NCI-H510A (cell line): ENCODE results near the gene RAB3D.
A peak's percentile ranks its signal among the peaks of the same experiment; 100 is the strongest.
"Not testable (repeated sequence)": the region's sequence is repeated elsewhere in the genome, so short reads cannot be mapped to it uniquely, and the experiment has no call there.

Source experiments
- DNase-seq: peaks from one replicate; lab custom pipeline; 2025; lab: John Stamatoyannopoulos, UW

Gene RAB3D

DNA sequence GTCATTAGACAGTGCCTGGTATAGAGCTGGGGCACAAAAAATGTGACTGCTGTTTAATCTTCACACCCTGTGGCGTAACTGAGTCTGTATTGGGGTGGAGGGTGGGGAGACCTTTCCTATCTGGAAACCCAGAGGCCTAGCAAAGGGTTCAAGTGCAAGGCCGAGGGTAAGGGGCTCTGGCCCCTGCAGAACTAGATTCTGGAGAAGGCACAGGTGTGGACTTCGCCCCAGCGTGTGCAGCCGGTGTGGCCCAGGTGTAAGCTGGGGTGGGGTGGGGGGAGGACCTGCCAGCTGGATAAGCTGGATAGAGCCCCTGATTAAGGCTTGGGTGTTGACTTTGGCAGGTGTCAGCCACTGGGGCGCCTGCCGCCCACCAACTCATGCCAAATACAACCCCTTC is 1.3 kb downstream of the RAB3D start:
- DNase-seq, result no peak

DNA sequence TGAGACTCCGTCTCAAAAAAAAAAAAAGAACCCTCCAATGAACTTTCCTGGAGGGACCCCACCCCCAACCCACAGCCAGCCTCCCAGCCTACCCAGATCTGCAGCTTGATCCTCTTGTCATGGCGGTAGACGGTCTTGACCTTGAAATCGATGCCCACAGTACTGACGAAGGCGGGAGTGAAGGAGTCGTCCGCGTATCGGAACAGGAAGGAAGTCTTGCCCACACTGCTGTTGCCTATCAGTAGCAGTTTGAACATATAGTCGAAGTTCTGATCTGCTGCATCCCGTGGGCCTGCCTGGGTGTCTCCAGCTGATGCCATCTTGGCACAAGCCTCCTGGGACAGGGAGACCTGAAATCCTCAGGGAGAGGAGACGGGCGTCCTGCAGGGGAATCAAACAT is 2.4 kb downstream of the RAB3D start:
- DNase-seq, result no peak

DNA sequence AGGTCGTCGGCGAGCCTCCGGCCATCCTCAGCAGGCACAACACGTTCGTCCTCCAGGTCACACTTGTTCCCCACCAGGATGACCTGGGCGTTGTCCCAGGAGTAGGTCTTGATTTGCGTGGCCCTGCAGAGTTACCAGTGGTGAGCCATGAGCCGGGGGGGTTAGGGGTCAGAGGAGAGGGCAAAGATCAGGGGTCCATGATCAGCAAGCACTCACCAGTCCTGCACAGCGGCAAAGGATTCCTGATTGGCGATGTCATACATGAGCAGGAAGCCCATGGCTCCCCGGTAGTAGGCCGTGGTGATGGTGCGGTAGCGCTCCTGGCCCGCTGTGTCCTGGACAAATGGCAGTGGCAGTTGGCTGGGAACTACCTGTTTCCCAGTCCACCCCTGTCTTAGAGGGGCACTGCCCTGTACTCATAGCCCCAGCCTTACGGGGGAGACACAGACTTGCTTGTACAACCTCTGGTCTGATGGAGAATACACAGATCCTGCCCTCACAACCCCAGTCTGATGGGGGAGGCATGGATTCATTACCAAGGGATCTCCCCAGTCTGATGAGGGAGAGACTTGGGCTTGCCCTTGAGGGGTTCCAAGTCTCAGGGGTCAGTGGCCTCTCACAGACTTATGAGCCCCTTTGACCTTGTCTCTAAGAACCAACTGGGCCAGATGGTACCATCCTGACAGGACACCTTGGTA is 3.9 kb downstream of the RAB3D start:
- DNase-seq, result no peak

DNA sequence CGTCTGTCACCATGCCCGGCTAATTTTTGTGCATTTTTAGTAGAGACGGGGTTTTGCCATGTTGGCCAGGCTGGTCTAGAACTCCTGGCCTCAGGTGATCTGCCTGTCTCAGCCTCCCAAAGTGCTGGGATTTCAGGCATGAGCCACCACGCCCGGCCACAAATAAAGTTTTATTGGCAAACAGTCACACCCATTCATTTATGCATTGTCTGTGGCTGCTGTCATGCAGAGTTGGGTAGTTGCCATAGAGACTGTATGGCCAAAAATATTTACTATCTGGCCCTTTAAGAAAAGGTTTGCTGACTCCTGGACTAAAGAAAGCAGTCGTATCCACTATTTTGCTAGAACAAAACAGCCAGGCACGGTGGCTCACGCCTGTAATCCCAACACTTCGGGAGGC is 5.6 kb downstream of the RAB3D start:
- DNase-seq, result not testable (repeated sequence)

DNA sequence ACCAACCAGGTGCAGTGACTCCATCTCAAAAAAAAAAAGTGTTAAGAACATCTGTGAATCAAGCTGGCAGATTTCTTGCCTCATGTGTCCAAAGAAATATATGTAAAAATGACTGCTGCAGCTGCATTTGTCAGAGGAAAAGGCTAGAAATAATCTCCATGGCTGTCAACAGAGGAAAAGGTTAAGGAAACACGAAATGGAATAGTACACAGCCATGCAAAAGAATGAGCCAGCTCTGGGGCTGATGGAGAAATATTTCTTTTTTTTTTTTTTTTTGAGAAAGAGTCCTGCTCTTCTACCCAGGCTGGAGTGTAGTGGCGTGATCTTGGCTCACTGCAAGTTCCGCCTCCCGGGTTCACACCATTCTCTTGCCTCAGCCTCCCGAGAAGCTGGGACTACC is 6.6 kb downstream of the RAB3D start:
- DNase-seq, result no peak

DNA sequence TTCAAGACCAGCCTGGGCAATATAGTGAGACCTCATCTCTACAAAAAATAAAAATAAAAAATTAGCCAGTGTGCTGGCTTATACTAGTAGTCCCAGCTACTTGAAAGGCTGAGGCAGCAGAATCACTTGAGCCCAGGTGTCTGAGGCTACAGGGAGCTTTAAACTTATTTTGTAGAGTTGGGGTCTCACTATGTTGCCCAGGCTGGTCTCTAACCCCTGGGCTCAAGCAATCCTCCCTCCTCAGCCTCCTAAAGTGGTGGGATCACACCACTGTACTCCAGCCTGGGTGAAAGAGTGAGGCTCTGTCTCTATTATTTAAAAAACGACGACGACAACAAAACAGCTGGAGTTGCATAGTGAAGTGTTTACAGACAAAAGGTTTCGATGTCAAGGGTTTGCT is 8.0 kb downstream of the RAB3D start:
- no peak for DNase-seq

DNA sequence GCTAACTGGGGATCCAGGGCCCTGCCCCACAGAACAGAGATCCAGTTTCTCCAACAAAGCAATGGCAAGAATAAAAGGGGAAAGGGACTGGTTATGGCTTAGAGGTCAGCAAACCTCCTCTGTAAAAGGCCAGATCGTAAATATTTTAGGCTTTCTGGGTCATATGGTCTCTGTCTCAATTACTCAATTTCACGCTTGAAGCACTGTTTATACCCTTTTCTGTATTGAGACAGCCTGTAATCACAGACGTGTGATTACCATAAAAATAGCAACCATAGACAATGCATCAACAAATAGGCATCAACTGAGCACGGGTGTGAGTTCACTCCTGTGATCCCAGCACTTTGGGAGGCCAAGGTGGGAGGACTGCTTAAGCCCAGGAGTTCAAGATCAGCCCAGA is 9.3 kb downstream of the RAB3D start:
- no peak for DNase-seq

DNA sequence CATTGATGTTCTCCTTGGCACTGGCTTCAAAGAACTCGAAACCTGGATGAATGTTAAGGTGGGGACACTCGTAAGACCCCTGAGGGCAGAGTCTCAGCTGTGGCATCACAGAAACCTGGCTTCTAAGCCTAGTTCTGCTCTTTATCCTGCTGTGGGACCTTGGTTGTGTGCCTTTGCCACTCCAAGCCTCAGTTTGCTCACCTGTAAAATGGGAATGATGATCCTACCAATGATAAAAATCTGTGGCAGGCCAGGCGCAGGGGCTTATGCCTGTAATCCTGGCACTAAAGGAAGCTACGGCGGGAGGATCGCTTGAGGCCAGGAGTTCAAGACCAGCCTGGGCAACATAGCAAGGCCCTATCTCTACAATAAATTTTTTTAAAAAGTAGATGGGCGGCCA is 13.9 kb downstream of the RAB3D start:
- no peak for DNase-seq

DNA sequence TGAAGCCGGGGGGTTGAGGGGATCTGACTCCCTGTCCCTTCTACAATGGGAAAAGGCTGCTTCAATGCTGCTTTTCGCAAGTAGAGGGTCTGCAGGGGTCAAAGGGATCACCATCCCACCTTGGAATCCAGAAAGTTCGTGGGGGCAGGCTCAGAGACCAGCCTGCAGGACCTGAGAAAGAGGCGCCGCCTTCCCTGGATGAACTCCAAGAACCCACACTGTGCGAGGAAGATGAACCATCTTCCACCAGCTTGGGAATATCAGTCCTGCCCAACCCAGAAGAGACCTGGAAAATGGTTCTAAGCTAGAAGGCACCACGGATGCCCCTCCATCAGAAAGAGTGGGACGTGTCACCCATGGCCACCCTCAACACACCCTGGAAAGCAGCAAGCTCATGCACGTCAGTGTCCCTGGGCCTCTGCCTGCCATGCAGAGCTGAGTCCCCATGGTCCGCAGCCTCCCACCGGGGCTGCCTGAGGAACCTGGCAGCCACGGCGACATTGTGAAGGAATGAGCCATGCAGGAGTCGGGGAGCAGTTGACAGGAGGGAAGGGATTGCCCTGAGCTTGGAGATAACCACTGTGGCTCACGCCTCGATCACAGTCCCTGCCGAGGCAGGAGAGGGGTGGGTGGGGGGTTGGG is 14.6 kb downstream of the RAB3D start:
- DNase-seq, result no peak

DNA sequence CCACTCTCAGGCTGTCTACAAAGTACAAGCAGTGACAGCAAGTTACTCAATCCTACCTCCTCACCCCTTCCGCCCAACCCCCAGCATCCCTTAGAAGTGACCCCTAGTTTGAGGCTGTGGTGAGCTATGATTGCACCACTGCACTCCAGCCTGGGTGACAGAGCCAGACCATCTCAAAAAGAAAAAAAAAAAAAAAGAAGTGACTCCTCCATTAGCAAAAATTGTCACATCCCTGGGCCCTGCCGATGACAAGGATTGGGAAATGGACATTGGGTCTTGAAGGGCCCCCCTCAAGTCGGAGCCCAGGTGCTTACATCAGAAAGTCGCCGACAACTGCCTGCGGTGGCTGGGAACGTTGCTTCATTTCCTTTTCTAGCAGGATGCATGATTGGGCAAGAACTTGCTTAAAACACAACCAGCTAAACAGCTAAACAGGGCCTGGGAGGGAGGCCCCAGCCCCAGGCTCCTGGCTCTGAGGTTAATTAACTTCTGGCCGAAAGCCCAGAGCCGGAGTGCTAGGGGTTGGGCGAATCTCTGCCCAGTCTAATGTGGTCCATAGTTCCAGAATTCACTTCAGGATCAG is 15.3 kb downstream of the RAB3D start:
- DNase-seq, result peak; percentile 48

DNA sequence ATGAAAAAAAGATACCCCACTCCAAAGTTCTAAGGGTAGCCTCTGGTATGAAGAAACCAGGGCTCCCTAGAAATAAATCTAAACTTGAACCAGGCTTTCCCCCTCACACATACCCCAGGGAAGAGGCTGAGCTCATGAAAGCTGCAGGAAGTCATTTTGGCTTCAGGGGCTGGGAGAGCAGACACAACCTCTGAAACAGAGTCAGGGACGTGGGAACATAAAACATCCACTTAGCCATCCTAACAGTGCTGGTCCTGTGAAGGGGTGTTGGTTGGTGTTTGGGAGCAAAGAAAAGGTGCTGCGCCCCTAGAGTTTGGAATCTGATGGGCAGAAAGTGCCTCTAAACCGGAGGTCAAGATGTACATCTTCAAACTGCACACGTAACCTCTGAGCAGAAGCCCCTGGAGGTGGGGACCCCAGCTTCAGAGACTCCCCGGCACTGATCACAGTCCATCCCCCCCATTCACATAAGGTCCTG is 15.8 kb downstream of the RAB3D start:
- DNase-seq, result no peak

DNA sequence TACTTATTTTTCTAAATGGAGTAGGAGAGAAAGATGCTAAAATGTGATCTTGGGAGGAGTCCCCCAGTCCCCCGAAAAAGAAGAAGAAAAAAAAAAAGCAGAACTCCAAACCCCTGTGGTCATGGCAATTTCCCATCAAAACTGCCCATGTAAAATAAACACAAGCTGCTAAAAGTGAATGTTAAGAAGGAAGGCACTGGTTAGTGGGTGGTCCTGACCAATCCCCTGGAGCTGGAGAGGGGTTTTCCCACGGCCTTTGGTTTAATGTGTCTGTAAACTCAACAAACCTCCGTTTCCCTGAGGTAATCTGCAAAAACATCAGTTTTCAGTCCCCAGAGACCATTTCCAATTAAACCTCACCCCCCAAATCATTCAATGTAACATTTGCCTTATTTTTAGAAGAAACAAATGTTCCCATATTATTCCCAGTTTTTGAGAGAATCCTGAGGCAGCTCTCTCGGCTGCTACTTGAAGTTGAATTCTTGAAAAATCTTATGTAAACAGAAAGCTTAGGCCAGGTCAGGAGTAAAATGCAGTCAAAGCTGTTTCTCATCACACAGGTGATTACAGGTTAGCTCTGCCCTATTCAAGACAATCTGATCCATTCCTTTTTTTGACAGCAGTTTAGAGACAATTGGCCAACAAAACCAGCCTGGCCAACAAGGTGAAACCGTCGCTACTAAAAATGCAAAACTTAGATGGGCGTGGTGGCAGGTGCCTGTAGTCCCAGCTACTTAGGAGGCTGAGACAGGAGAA is 17.0 kb downstream of the RAB3D start:
- no peak for DNase-seq

DNA sequence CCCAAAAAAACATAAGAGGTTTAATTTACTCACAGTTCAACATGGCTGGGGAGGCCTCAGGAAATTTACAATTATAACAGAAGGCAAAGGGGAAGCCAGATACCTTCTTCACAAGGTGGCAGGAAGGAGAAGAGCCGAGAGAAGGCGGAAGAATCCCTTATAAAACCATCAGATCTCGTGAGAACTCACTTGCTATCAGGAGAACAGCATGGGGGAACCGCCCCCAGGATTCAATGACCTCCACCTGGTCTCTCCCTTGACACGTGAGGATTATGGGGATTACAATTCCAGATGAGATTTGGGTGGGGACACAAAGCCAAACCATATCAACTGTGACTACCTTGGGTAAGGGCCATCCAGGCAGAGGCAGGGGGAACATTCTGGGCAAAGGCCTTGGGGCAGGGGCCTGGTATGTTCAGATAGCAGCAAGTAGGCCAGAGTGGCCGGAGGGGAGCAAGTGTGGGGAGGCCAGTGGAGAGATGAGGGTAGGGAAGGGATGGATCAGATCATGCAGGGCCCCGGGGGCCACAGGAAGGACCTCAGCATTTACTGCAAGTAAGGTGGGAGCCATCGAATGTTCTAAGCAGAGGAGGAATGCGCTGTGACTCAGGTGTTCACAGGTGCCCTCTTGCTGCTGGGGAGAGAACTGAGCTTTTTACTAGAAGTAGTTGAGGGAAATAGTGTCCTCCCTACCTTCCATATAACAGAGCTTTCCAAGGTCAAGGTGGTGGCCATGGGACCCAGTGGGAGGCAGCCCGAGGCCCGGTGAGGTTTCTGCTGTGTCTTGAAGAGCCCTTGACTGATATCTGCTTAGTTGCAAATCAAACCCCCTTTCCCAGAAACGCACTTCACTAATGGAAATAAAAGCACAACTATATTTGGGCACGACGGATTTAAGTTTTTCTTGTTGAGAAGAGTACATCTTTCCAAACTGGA is 18.0 kb downstream of the RAB3D start:
- no peak for DNase-seq

DNA sequence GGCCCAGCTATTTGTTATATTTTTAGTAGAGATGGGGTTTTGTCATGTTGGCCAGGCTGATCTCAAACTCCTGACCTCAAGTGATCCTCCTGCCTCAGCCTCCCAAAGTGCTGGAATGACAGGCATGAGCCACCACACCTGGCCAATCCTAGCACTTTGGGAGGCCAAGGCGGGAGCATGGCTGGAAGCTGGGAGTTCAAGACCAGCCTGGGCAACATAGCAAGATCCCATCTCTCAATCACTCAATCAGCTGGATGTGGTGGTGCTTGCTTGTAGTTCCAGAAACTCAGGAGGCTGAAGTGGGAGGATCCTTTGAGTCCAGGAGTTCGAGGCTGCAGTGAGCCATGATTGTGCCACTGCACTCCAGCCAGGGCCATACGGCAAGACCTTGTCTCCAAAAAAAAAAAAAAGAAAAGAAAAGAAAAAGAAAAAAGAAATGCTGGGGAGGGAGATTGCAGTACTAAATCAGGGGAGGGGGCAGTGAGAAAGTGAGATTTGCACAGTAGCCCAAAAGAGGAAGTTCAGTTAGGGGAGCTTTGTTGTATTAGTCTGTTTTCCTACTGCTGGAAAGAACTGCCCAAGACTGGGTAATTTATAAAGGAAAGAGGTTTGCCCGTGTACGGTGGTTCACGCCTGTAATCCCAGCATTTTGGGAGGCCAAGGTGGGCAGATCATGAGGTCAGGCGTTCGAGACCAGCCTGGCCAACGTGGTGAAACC is 19.0 kb downstream of the RAB3D start:
- not testable (repeated sequence) for DNase-seq

DNA sequence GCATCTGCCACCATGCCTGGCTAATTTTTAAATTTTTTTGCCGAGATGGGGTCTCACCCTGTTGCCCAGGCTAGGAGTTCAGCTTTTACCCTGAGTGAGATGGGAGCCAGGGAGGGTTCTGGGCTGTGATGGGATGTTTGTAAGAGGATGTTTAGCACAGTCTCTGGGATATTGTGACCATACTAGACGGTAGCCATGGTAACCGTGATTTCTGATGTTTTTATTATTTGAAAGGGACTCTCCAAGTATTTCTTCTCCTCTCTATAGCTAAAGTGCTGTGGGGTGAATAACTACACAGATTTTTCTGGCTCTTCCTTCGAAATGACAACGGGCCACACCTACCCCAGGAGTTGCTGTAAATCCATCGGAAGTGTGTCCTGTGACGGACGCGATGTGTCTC is 33.1 kb downstream of the RAB3D start:
- DNase-seq, result no peak

DNA sequence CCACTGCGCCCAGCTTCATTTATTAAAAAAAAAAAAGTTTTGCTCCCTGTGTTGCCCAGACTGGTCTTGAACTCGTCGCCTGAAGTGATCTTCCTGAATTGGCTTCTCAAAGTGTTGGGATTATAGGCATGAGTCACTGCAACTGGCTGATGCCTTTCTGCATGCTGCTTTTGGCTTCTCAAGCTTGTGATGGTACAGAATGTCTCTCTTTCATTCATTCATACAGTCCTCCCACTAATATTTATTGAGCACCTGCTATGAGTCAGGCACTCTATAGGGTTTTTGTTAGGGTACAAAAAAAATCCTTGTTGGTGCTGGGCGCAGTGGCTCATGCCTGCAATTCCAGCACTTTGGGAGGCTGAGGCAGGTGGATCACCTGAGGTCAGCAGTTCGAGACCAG is 34.5 kb downstream of the RAB3D start:
- no peak for DNase-seq

DNA sequence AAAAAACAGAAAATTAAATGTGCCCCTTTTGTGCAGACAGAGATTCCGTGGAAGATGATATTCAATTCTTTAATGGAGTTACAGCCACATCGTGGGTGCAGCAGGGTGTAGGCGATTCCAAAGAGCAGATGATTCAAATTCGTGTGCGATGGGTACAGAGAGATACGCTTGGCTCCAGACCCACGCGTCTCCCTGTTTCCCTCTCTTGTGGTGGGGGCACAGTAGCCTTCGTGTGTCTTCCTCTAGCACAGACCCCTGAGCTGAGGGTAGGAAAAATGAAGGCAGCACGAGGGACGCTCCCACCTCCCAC is 38.7 kb downstream of the RAB3D start:
- no peak for DNase-seq

DNA sequence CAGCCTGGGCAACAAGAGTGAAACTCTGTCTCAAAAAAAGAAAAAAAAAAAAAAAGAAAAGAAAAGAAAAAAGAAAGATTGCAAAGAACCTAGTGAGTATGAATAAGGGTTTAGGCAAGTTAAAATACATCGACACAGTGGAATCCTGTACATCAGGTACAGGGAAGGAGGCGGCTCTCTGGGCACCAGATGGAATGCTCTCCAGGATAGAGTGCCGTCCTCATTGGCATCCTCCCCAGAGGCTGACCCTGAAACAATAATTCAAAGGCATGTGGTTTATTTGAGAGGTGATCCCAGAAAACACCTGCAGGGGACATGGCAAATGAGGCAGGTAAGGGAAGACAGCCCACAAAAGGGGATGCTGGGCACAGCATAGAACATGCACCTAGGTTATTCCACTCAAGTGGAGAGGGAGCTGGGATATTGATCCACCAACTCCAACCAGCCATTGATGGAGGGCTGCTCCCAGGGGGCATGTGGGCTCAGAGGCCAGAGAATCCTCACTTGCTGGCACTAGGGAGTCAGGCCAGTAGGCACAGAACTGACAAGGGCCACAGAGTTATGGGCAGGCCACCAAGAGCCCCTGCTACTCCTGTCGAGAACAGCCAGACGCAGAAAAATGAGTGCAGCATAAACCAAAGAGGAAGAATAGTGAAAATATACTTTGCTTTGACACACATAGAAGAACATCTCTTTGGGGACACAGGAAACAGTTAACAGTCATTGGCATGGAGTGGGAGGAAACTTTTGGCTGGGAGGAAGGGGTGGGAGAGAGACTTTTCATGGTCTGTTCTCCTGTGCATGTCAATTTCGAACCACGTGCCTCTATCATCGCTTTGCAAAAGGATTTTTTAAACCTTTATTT is 39.3 kb downstream of the RAB3D start:
- DNase-seq, result no peak

DNA sequence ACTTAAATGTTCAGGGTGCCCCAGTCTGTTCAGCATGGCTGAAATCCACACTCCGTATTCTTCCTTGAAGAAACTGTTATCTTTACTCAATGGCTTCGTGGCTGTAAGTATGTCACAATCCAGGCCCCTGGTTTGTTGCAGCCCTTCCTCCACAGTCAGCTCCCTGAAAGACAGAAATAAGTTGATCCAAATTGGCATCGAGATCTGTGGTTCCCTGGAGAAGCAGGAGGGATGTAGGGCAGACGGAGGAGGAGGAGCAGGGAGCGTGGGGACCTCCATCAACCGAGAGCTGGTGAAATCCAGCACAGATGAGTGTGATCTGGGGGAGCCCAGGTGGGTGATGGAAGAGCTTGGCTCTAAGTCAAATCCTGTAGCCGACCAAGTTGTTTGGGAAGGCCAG is 43.2 kb downstream of the RAB3D start:
- no peak for DNase-seq

DNA sequence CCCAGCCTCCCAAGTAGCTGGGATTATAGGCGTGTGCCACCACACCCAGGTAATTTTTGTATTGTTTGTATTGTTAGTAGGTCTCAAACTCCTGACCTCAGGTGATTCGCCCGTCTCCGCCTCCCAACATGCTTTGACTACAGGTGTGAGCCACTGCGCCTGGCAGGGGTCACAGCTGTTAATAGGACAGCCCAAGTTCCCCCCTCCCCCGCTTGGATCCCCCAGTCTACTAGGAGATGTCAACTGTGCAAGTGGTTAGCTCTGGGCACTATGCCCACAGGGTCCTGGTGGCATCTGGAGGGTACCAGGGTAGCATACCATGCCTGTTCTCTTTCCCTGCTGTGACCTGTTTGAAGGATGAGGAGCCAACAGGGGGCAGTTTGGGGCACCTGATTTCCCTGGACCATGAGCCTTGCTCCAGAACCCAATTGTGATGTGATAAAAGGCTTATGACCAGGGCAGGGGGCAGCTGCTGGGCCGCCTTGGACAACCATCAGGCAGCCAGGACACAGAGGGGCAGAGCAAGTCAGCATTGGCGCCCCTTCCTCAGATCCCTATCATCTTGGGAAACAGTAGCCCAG is 43.7 kb downstream of the RAB3D start, which contains the start of gene TSPAN16:
TSS of gene TSPAN16 (plus strand) at position 496 of the 581 bp plus-strand sequence. CDS start 138 bp downstream, outside the sequence.
- no peak for DNase-seq
